ENCODE measurements around the gene ANO10.

- TF ChIP-seq CTCF (IDR thresholded peaks at IDR 0.05; ENCODE audit: borderline replicate concordance, extremely low read depth, low read length, poor library complexity, severe bottlenecking) (no peak), EZH2 (IDR thresholded peaks at IDR 0.05; ENCODE audit: borderline replicate concordance, low read depth, low read length, severe bottlenecking) (no peak)
Observed at GRCh38 chr3:43399034-43399433, 222.8 kb downstream of the ANO10 start.

All from DND-41 (cell line).